Measurements from ENCODE around the gene TDRD12.

- no peak for TF ChIP-seq CTCF (IDR thresholded peaks at IDR 0.05)
- TF ChIP-seq POLR2A (IDR thresholded peaks at IDR 0.05), result no peak
- TF ChIP-seq POLR2AphosphoS5 (IDR thresholded peaks at IDR 0.05), result no peak
Measured at GRCh38 chr19:32828643-32829344, 109.2 kb downstream of the TDRD12 start.
